ENCODE results near the gene RGL2. TPM values are rescaled to one million over a fixed set of nuclear protein-coding genes. Genes with fewer than 3 reads are reported as not detected.
"Not testable (repeated sequence)": the region's sequence is repeated elsewhere in the genome, so short reads cannot be mapped to it uniquely, and the experiment has no call there.

Gene RGL2
- total RNA-seq, 4 donors from 2014 or later, result 53.7 to 83.0 (median 60.7) TPM

GRCh38 chr6:33271117-33271467 lies 27.6 kb downstream of the RGL2 start:
- peaks cover 5 to 58% (median 23%) of the 10 kb centered on the region in 3 donors for H3K4me1 ChIP-seq
- peaks cover 0 to 63% of the 10 kb centered on the region in 2 donors for H3K36me3 ChIP-seq
- ATAC-seq, result no peak
- peak overlapping the region; percentile 60 to 71 for H3K4me3 ChIP-seq
- H3K27me3 ChIP-seq, result no peaks in the 10 kb centered on the region
- H3K27ac ChIP-seq, result peak overlapping the region; percentile 89 to 95 (median 92)
- whole genome bisulfite sequencing, 2 donors (ENCODE audit: low coverage in 1 of 2), result 7 to 8% methylated on average over 4 of the region's 7 CpGs
- no peaks in the 10 kb centered on the region for H3K9me3 ChIP-seq
- TF ChIP-seq CTCF (IDR thresholded peaks at IDR 0.05), result no peak
- TF ChIP-seq POLR2AphosphoS5 (IDR thresholded peaks at IDR 0.05), result no peak
- no peak for TF ChIP-seq EP300 (IDR thresholded peaks at IDR 0.05)
- no peak for TF ChIP-seq POLR2A (IDR thresholded peaks at IDR 0.05)

- 29 to 95% methylated on average over 1 to 6 of the region's 7 CpGs for WGBS, 2 donors (ENCODE audit: low coverage in 1 of 2)
- ATAC-seq, result no peak
- Histone ChIP-seq H3K4me1 (no peaks in the 10 kb centered on the region), H3K27ac (no peak overlapping the region), H3K4me3 (no peak overlapping the region), H3K36me3 (peaks cover 0 to 98% of the 10 kb centered on the region in 2 donors), H3K9me3 (no peaks in the 10 kb centered on the region), H3K27me3 (no peaks in the 10 kb centered on the region)
- TF ChIP-seq POLR2AphosphoS5 (IDR thresholded peaks at IDR 0.05) (no peak), EP300 (IDR thresholded peaks at IDR 0.05) (no peak), POLR2A (IDR thresholded peaks at IDR 0.05) (no peak), CTCF (IDR thresholded peaks at IDR 0.05) (no peak)
Measured at GRCh38 chr6:33264015-33264414, 34.7 kb downstream of the RGL2 start.

GRCh38 chr6:33262490-33262889 lies 36.3 kb downstream of the RGL2 start:
- WGBS, 2 donors (ENCODE audit: low coverage in 1 of 2), result 89 to 96% methylated on average over 3 of the region's 3 CpGs
- H3K9me3 ChIP-seq, H3K27ac ChIP-seq, ATAC-seq, H3K4me3 ChIP-seq, H3K4me1 ChIP-seq, H3K27me3 ChIP-seq: not testable (repeated sequence)
- peaks cover 0 to 95% of the 10 kb centered on the region in 2 donors for H3K36me3 ChIP-seq

- Histone ChIP-seq H3K36me3 (peaks cover 0 to 82% of the 10 kb centered on the region in 2 donors), H3K9me3 (no peaks in the 10 kb centered on the region), H3K4me3 (no peak overlapping the region), H3K4me1 (no peaks in the 10 kb centered on the region), H3K27me3 (no peaks in the 10 kb centered on the region), H3K27ac (no peak overlapping the region)
- no peak for ATAC-seq
- WGBS, 2 donors (ENCODE audit: low coverage in 1 of 2), result 81 to 82% methylated on average over 2 to 5 of the region's 5 CpGs
- no peak for TF ChIP-seq EP300 (IDR thresholded peaks at IDR 0.05)
- no peak for TF ChIP-seq POLR2AphosphoS5 (IDR thresholded peaks at IDR 0.05)
- TF ChIP-seq POLR2A (IDR thresholded peaks at IDR 0.05), result no peak
- TF ChIP-seq CTCF (IDR thresholded peaks at IDR 0.05), result no peak
Measured at GRCh38 chr6:33259032-33259431, 39.7 kb downstream of the RGL2 start.

- no peak overlapping the region for H3K27ac ChIP-seq
- H3K4me1 ChIP-seq, result peaks cover 3 to 16% (median 10%) of the 10 kb centered on the region in 3 donors
- no peaks in the 10 kb centered on the region for H3K9me3 ChIP-seq
- ATAC-seq, result no peak
- H3K4me3 ChIP-seq, result no peak overlapping the region
- H3K36me3 ChIP-seq, result peaks cover 0 to 59% of the 10 kb centered on the region in 2 donors
- 80 to 93% methylated on average over 2 to 4 of the region's 4 CpGs for WGBS, 2 donors (ENCODE audit: low coverage in 1 of 2)
- no peaks in the 10 kb centered on the region for H3K27me3 ChIP-seq
- TF ChIP-seq CTCF (IDR thresholded peaks at IDR 0.05) (no peak), POLR2AphosphoS5 (IDR thresholded peaks at IDR 0.05) (no peak), POLR2A (IDR thresholded peaks at IDR 0.05) (no peak), EP300 (IDR thresholded peaks at IDR 0.05) (no peak)
Measured at GRCh38 chr6:33254591-33254990, 44.2 kb downstream of the RGL2 start.

Measured in gastroesophageal sphincter (tissue), 4 donors.